ENCODE measurements around the gene KHSRP. TPM values are rescaled to one million over a fixed set of nuclear protein-coding genes. Genes with fewer than 3 reads are reported as not detected.

The KHSRP gene
- total RNA-seq, 4 donors from 2014 or later = 100 to 206 (median 112) TPM

DNA sequence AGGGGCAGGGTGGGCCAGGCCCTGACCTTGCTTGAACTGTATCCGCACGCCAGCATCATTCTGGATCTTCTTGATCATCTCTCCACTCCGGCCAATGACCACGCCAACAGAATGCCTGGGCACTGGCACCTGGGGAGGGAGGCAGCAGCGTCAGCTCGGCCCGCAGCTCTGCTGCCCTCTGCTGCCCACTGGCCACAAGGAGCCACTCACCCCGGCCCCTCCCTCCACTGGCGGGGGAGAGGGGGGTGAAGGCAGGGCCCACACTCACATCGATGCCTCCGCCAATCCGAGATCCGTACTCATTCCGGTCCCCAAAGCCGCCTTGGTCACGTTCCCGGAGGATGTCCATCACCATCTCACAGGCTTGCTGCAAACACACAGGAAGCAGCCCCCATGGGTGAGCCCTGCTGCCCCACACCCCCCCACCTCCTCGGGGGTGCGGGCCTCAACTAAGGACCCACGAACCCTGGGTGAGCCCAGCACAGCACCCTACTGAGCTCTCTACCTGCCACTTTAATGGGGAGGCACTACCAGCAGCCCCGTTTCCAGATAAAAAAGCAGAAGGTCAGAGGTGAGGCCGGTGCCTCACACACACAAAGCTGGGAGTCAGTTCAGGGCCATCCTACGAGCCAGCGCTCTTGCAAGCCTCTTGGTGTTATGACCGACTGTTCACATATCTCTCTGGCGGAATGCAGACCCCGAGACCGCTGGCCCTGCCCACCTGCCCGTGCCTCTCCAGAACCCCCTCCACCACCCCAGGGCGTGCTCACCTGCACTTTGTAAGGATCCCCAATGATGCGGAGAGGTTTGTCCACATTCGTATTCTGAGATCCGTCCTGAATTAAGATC lies 6.7 kb downstream of the KHSRP start:
- H3K36me3 ChIP-seq = peaks cover 0 to 59% (median 30%) of the 10 kb centered on the region in 4 donors
- TF ChIP-seq, protein P1, sequence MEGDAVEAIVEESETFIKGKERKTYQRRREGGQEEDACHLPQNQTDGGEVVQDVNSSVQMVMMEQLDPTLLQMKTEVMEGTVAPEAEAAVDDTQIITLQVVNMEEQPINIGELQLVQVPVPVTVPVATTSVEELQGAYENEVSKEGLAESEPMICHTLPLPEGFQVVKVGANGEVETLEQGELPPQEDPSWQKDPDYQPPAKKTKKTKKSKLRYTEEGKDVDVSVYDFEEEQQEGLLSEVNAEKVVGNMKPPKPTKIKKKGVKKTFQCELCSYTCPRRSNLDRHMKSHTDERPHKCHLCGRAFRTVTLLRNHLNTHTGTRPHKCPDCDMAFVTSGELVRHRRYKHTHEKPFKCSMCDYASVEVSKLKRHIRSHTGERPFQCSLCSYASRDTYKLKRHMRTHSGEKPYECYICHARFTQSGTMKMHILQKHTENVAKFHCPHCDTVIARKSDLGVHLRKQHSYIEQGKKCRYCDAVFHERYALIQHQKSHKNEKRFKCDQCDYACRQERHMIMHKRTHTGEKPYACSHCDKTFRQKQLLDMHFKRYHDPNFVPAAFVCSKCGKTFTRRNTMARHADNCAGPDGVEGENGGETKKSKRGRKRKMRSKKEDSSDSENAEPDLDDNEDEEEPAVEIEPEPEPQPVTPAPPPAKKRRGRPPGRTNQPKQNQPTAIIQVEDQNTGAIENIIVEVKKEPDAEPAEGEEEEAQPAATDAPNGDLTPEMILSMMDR (IDR thresholded peaks at IDR 0.05) = peak in 3 of 5 experiments; percentile 11 to 23 (median 21)
- no peak for TF ChIP-seq EP300 (IDR thresholded peaks at IDR 0.05; ENCODE audit: low read depth)
- no peak for DNase-seq

DNA sequence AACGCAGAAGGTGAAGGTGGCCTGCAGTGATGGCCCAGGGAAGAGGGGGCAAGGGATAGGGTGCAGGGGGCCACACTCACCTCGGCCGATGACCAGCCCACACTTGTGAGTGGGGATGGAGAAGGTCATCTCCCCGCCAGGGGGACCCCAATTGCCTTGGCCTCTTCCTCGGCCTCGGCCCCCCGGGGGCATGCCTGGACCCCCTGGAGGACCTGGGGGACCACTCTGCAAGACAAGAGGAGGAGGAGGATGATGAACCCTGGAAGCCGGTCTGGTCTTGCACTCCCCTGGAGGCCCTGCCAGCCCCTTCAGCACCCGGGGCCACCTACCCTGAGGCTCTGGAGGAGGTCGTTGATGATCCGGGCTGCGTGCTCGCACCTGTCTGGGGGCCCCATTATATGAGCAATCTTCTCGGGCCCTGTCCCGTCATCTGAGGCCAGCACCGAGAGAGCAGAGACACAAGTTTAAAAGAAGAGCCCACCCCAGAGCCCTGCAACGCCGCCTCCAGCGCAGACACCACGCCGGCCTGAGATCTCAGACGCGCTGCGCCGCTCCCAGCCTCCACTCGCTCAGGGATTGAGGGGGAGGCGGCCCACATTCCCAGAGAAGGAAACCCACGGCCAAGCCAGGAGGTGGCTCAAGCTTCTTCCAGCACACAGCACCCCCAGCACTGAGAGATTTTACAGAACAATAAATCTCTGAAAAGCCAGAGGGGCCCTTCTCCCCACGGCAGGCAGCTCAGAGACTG lies 7.8 kb downstream of the KHSRP start:
- in situ Hi-C loops (cut with MboI; ENCODE audit: low pct_ligation_motif_present in 1 of 4, low pct_unique_long_range_greater_than_20kb in 1 of 4, low sequenced_read_pairs in 3 of 4) (no loop called here), intact Hi-C loops (cut with DNase I; ENCODE audit: low total_unique reads) (no loop called here)
- Histone ChIP-seq H3K4me1 (peaks cover 0 to 24% (median 2%) of the 10 kb centered on the region in 4 donors), H3K27me3 (no peaks in the 10 kb centered on the region), H3K27ac (no peak overlapping the region), H3K36me3 (peaks cover 0 to 59% (median 30%) of the 10 kb centered on the region in 4 donors), H3K9me3 (no peaks in the 10 kb centered on the region), H3K4me3 (no peak overlapping the region)
- TF ChIP-seq, protein P1 (IDR thresholded peaks at IDR 0.05) = no peak
- no peak for TF ChIP-seq POLR2AphosphoS5 (IDR thresholded peaks at IDR 0.05)
- no peak for TF ChIP-seq EP300 (IDR thresholded peaks at IDR 0.05; ENCODE audit: low read depth)
- TF ChIP-seq POLR2A (IDR thresholded peaks at IDR 0.05) = no peak
- 93% methylated on average over 25 of the region's 29 CpGs; no CpG with 5 or more reads in 1 of the 2 donors for WGBS, 2 donors (ENCODE audit: low coverage in 1 of 2)
- no peak for DNase-seq

More for the DNA sequence above, 6.7 kb downstream of the KHSRP start:
- H3K9me3 ChIP-seq = no peaks in the 10 kb centered on the region
- no peaks in the 10 kb centered on the region for H3K27me3 ChIP-seq
- H3K27ac ChIP-seq = no peak overlapping the region
- intact Hi-C loops (cut with DNase I; ENCODE audit: low total_unique reads) (no loop called here), in situ Hi-C loops (cut with MboI; ENCODE audit: low pct_ligation_motif_present in 1 of 4, low pct_unique_long_range_greater_than_20kb in 1 of 4, low sequenced_read_pairs in 3 of 4) (no loop called here)
- H3K4me1 ChIP-seq = peaks cover 2 to 27% (median 6%) of the 10 kb centered on the region in 4 donors
- WGBS, 2 donors (ENCODE audit: low coverage in 1 of 2) = 79% methylated on average over 33 of the region's 33 CpGs; no CpG with 5 or more reads in 1 of the 2 donors
- no peak overlapping the region for H3K4me3 ChIP-seq

DNA sequence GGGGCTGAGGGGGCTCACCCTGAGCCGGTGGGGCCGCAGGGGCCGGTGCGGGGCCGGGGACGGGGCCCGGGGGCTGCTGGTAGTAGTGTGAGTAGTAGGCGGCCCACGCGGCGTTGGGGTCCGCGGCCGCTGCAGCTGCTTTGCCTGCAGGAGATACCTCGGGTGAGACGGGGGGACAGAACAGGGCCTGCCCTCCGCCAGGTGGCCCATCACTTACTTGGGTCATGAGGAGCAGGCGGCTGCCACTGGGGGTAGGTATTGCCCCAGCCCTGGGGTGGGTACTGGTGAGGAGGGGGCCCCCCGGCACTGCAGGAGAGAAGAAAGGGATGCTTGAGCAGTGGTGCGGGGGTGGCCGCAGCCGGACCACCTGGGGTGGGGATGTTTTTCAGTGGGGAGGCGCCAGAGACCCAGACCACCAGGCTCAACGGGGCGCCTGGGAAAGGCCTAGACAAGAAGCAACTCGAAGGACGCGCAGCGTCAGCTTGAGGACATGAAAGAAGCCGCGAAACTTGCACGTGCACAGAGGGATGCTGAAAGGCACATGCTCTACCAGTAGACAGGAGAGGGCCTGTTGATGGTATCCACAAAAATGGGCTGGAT lies 8.9 kb downstream of the KHSRP start:
- Histone ChIP-seq H3K36me3 (peaks cover 0 to 59% (median 28%) of the 10 kb centered on the region in 4 donors), H3K4me3 (no peak overlapping the region), H3K4me1 (peaks cover 0 to 20% (median 2%) of the 10 kb centered on the region in 4 donors), H3K27ac (no peak overlapping the region), H3K27me3 (no peaks in the 10 kb centered on the region), H3K9me3 (no peaks in the 10 kb centered on the region)
- WGBS, 2 donors (ENCODE audit: low coverage in 1 of 2) = 93 to 100% methylated on average over 8 to 32 of the region's 32 CpGs
- no peak for DNase-seq
- TF ChIP-seq, protein P1 (IDR thresholded peaks at IDR 0.05) = no peak
- TF ChIP-seq POLR2AphosphoS5 (IDR thresholded peaks at IDR 0.05) = no peak
- TF ChIP-seq EP300 (IDR thresholded peaks at IDR 0.05; ENCODE audit: low read depth) = no peak
- no peak for TF ChIP-seq POLR2A (IDR thresholded peaks at IDR 0.05)
- intact Hi-C loops (cut with DNase I; ENCODE audit: low total_unique reads) (no loop called here), in situ Hi-C loops (cut with MboI; ENCODE audit: low pct_ligation_motif_present in 1 of 4, low pct_unique_long_range_greater_than_20kb in 1 of 4, low sequenced_read_pairs in 3 of 4) (no loop called here)
